Umbilical cord (tissue), 2 donors: ENCODE measurements around the gene DNAJC17. TPM values are rescaled to one million over a fixed set of nuclear protein-coding genes. Genes with fewer than 3 reads are reported as not detected.

Experiments used
- DNase-seq: peaks from one replicate; pipeline ENCODE4 v3.0.0-alpha.2; 2015; ENCODE audit warnings: low spot score
- total RNA-seq: library from RNA; depleted of rRNA; stranded (reverse); fragments of >200 nt; gene quantifications from one replicate; pipeline ENCODE4 v1.2.3, GENCODE V29; 2014; ENCODE audit warnings: low replicate concordance; ENCODE audit not compliant: insufficient read depth

DNAJC17 gene
- total RNA-seq, 1 donor from 2014 or later, result 10.4 TPM

GRCh38 chr15:40766906-40767837 lies 40.1 kb downstream of the DNAJC17 start:
- no peak for DNase-seq

GRCh38 chr15:40766194-40766815 lies 41.0 kb downstream of the DNAJC17 start:
- no peak for DNase-seq

GRCh38 chr15:40764629-40765103 lies 42.6 kb downstream of the DNAJC17 start:
- no peak for DNase-seq

- DNase-seq, result peak; percentile 80
These were observed 43.3 kb downstream of the DNAJC17 start, which contains the start of gene GCHFR for GRCh38 chr15:40763801-40764628. GCHFR (plus strand) TSS chr15:40764068; CDS start chr15:40764181, 113 bp downstream.

- peak; percentile 62 for DNase-seq
These were observed 44.1 kb downstream of the DNAJC17 start for GRCh38 chr15:40762919-40763800.

- DNase-seq, result no peak
These were observed 47.3 kb downstream of the DNAJC17 start for GRCh38 chr15:40759961-40760360.

GRCh38 chr15:40756938-40757337 lies 50.3 kb downstream of the DNAJC17 start:
- no peak for DNase-seq

- no peak for DNase-seq
These were observed 51.5 kb downstream of the DNAJC17 start for GRCh38 chr15:40755812-40756208.

- peak; percentile 96 for DNase-seq
These were observed 52.1 kb downstream of the DNAJC17 start, which contains the start of gene RMDN3 for GRCh38 chr15:40754883-40755811. RMDN3 (minus strand) TSS chr15:40755254; CDS start chr15:40754783, 471 bp downstream.

- DNase-seq, result peak; percentile 21
These were observed 52.7 kb downstream of the DNAJC17 start for GRCh38 chr15:40754574-40754882.

GRCh38 chr15:40751745-40752144 lies 55.5 kb downstream of the DNAJC17 start:
- DNase-seq, result no peak

- DNase-seq, result no peak
These were observed 56.4 kb downstream of the DNAJC17 start for GRCh38 chr15:40750885-40751284.

GRCh38 chr15:40749151-40749630 lies 58.1 kb downstream of the DNAJC17 start:
- DNase-seq, result no peak

GRCh38 chr15:40747685-40748631 lies 59.3 kb downstream of the DNAJC17 start:
- no peak for DNase-seq

GRCh38 chr15:40746916-40747418 lies 60.3 kb downstream of the DNAJC17 start:
- DNase-seq, result no peak

- no peak for DNase-seq
These were observed 62.5 kb downstream of the DNAJC17 start for GRCh38 chr15:40744815-40745152.

GRCh38 chr15:40743921-40744814 lies 63.1 kb downstream of the DNAJC17 start:
- no peak for DNase-seq
